SU-DHL-6 (cell line): ENCODE data around the gene NID1.

Source experiments
- EZH2phosphoT487 ChIP-seq: fragments of 200-600 bp; sonication (generic), shearing (Covaris generic); conservative IDR thresholded peaks from 2 replicates; pipeline ENCODE4 v1.6.1; 2018; ENCODE audit warnings: mild to moderate bottlenecking, antibody characterized with exemption, low read length, moderate library complexity, mixed read lengths
- TF ChIP-seq, protein P1 (sequence below): fragments of 200-600 bp; sonication (generic); IDR thresholded peaks from one replicate; pipeline ENCODE4 v1.5.1; 2017; ENCODE audit warnings: antibody characterized with exemption, mild to moderate bottlenecking, low read length, moderate library complexity; ENCODE audit not compliant: insufficient read depth, poor library complexity, severe bottlenecking

DNA sequence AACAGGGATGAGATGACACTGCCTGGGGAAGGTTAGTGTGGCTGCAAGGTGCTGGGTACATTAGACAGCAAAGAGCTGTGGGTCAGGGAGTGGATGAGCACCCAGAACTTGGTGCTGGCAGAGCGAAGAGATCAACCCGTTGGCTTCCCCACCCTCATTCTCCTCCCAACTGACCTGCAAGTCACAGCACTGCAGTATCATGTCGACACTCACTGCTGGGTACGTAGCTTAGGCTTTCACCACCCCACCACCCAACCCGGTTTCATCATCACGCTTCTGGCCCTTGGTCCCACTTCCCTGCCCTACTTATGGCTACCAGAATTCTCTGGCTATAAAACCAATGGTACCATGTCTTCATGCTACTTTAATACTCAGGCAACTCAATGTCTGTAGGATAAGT, 124.6 kb downstream of the NID1 start:
- TF ChIP-seq, protein P1, sequence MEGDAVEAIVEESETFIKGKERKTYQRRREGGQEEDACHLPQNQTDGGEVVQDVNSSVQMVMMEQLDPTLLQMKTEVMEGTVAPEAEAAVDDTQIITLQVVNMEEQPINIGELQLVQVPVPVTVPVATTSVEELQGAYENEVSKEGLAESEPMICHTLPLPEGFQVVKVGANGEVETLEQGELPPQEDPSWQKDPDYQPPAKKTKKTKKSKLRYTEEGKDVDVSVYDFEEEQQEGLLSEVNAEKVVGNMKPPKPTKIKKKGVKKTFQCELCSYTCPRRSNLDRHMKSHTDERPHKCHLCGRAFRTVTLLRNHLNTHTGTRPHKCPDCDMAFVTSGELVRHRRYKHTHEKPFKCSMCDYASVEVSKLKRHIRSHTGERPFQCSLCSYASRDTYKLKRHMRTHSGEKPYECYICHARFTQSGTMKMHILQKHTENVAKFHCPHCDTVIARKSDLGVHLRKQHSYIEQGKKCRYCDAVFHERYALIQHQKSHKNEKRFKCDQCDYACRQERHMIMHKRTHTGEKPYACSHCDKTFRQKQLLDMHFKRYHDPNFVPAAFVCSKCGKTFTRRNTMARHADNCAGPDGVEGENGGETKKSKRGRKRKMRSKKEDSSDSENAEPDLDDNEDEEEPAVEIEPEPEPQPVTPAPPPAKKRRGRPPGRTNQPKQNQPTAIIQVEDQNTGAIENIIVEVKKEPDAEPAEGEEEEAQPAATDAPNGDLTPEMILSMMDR, result no peak
- TF ChIP-seq EZH2phosphoT487, result no peak
